Ascending aorta (tissue), 2 donors: ENCODE measurements around the gene SERINC5. TPM values are rescaled to one million over a fixed set of nuclear protein-coding genes. Genes with fewer than 3 reads are reported as not detected.
A peak's percentile ranks its signal among the peaks of the same experiment; 100 is the strongest.

ENCODE experiments used
- DNase-seq, 2 donors: peaks; one replicate each; pipeline ENCODE4 v3.0.0-alpha.2; 2019; ENCODE audit warnings: low spot score in 2 of 2
- H3K27ac ChIP-seq, 2 donors: fragments of 200-600 bp; sonication (generic); one replicate each; pipeline ENCODE4 v1.5.1; 2016 to 2017; ENCODE audit warnings: mild to moderate bottlenecking in 1 of 2
- H3K27me3 ChIP-seq: fragments of 200-600 bp; sonication (generic); one replicate; pipeline ENCODE4 v1.5.1; 2017
- H3K36me3 ChIP-seq, 2 donors: fragments of 200-600 bp; sonication (generic); one replicate each; pipeline ENCODE4 v1.5.1; 2016
- H3K4me1 ChIP-seq, 2 donors: fragments of 200-600 bp; sonication (generic); one replicate each; pipeline ENCODE4 v1.5.1; 2016 to 2017; ENCODE audit warnings: mild to moderate bottlenecking in 1 of 2
- H3K4me3 ChIP-seq, 2 donors: fragments of 200-600 bp; sonication (generic); one replicate each; pipeline ENCODE4 v1.5.1; 2016 to 2017; ENCODE audit warnings: mild to moderate bottlenecking in 1 of 2
- H3K9me3 ChIP-seq, 2 donors: fragments of 200-600 bp; sonication (generic); one replicate each; pipeline ENCODE4 v1.5.1; 2016
- CTCF ChIP-seq, 3 experiments: fragments of 200-600 bp in 2 of 3; fragments of 450-650 bp in 1 of 3; sonication (generic) in 2 of 3; IDR thresholded peaks; one replicate each; pipeline ENCODE4 v1.5.1; 2016 to 2019; ENCODE audit warnings: antibody characterized with exemption in 3 of 3, mild to moderate bottlenecking in 1 of 3, moderate library complexity in 1 of 3
- intact Hi-C: fragments of 100-400 bp; cut with DNase I; formaldehyde crosslinking; loops from one replicate; pipeline ENCODE4 v1.15.1; 2023
- total RNA-seq: library from RNA; depleted of rRNA; stranded (reverse); fragments of >200 nt; gene quantifications from one replicate; pipeline ENCODE4 v1.1.0, GENCODE V29; 2016

Gene SERINC5
- total RNA-seq, 1 donor from 2014 or later: 3.4 TPM

- H3K9me3 ChIP-seq: no peaks in the 10 kb centered on the region
Observed at GRCh38 chr5:80254767-80255430, 949 bp downstream of the SERINC5 start.

GRCh38 chr5:80251636-80252035, 4.2 kb downstream of the SERINC5 start:
- TF ChIP-seq CTCF (IDR thresholded peaks at IDR 0.05): no peak
- Histone ChIP-seq H3K27ac (no peak overlapping the region), H3K9me3 (no peaks in the 10 kb centered on the region), H3K27me3 (no peaks in the 10 kb centered on the region), H3K36me3 (no peaks in the 10 kb centered on the region), H3K4me1 (peaks cover 5 to 15% of the 10 kb centered on the region in 2 donors), H3K4me3 (no peak overlapping the region)
- intact Hi-C loops: loop anchor here (10.0 kb wide), 1 partner anchor 737 kb away; the partner anchor contains the start of gene HOMER1
- DNase-seq: no peak

More at GRCh38 chr5:80254767-80255430, 949 bp downstream of the SERINC5 start:
- peaks cover 0 to 5% of the 10 kb centered on the region in 2 donors for H3K4me1 ChIP-seq
- no peak for DNase-seq
- peak overlapping the region; percentile 77 to 84 for H3K4me3 ChIP-seq
- no peak for TF ChIP-seq CTCF (IDR thresholded peaks at IDR 0.05)
- intact Hi-C loops: loop anchor here (1.0 to 10.0 kb wide), 4 partner anchors 8 to 740 kb away; partner anchors contain the start of gene HOMER1
- no peaks in the 10 kb centered on the region for H3K36me3 ChIP-seq
- peak overlapping the region; percentile 93 to 96 for H3K27ac ChIP-seq
- H3K27me3 ChIP-seq: no peaks in the 10 kb centered on the region

- no peak overlapping the region for H3K27ac ChIP-seq
- H3K9me3 ChIP-seq: no peaks in the 10 kb centered on the region
- no peaks in the 10 kb centered on the region for H3K36me3 ChIP-seq
- intact Hi-C loops: loop anchor here (10.0 kb wide), 1 partner anchor 736 kb away; the partner anchor contains the start of gene HOMER1
- TF ChIP-seq CTCF (IDR thresholded peaks at IDR 0.05): no peak
- H3K4me1 ChIP-seq: peaks cover 5 to 15% of the 10 kb centered on the region in 2 donors
- no peaks in the 10 kb centered on the region for H3K27me3 ChIP-seq
- DNase-seq: no peak
- H3K4me3 ChIP-seq: no peak overlapping the region
Observed at GRCh38 chr5:80250801-80251200, 5.0 kb downstream of the SERINC5 start.

GRCh38 chr5:80249901-80250300, 5.9 kb downstream of the SERINC5 start:
- Histone ChIP-seq H3K27ac (no peak overlapping the region), H3K4me1 (peaks cover 5 to 15% of the 10 kb centered on the region in 2 donors)
- TF ChIP-seq CTCF (IDR thresholded peaks at IDR 0.05): no peak

GRCh38 chr5:80248378-80248777, 7.5 kb downstream of the SERINC5 start:
- no peaks in the 10 kb centered on the region for H3K36me3 ChIP-seq
- no peak for TF ChIP-seq CTCF (IDR thresholded peaks at IDR 0.05)
- H3K4me1 ChIP-seq: peaks cover 5 to 11% of the 10 kb centered on the region in 2 donors
- H3K9me3 ChIP-seq: no peaks in the 10 kb centered on the region
- no peak overlapping the region for H3K27ac ChIP-seq
- no peaks in the 10 kb centered on the region for H3K27me3 ChIP-seq
- H3K4me3 ChIP-seq: no peak overlapping the region
- intact Hi-C loops: no loop called here
- no peak for DNase-seq

More at GRCh38 chr5:80249901-80250300, 5.9 kb downstream of the SERINC5 start:
- no peaks in the 10 kb centered on the region for H3K9me3 ChIP-seq
- no peaks in the 10 kb centered on the region for H3K36me3 ChIP-seq
- DNase-seq: no peak
- no peak overlapping the region for H3K4me3 ChIP-seq
- intact Hi-C loops: loop anchor here (10.0 kb wide), 1 partner anchor 735 kb away; the partner anchor contains the start of gene HOMER1
- H3K27me3 ChIP-seq: no peaks in the 10 kb centered on the region
